NOMO-1 treated with dmso at 0.1 percent for 144 hours (cell line): ENCODE data around the gene ANGPTL2.
"Not testable (repeated sequence)": the region's sequence is repeated elsewhere in the genome, so short reads cannot be mapped to it uniquely, and the experiment has no call there.

ENCODE experiments used
- DNase-seq: peaks from one replicate; lab custom pipeline; 2025; ENCODE audit not compliant: unreplicated experiment; lab: John Stamatoyannopoulos, UW

Gene ANGPTL2

DNA sequence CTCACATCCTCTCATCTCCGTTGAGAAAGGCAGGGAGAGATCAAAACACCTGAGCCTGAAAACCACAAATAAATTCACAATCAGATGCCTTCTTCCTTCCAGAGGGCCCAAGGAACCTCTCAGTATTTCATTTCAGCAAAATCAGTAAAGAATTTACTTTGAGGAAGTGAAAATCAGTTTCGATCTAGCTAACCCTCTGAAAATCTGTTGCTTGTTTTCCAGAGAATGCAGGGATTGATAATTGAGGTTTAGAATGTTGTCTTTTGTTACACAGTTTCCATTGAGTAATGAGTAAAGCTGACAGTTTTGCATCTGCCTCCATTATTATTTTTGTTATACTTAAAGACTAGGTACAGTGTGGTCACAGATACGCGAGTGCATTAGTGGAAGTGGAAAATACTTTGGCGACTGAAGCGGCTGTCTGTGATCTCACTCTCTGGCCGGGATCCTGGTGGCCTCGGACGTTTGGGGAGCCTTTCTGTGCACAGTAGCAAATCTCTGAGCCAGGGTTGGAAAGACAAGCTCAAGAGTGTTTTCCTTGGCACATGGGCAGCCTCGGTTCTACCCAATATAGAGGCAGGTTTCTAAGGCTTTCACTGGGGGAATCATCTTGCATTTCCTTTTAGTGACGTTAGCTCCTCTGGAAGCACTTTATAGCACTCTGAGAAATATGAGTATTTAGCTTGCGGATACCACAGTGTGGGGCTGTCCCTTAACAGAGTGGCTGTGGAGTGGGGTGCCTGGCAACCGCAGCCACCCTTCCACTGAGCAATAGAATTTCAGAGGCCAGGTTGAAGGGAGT, 32.2 kb upstream of the ANGPTL2 start:
- peak; percentile 53 for DNase-seq

DNA sequence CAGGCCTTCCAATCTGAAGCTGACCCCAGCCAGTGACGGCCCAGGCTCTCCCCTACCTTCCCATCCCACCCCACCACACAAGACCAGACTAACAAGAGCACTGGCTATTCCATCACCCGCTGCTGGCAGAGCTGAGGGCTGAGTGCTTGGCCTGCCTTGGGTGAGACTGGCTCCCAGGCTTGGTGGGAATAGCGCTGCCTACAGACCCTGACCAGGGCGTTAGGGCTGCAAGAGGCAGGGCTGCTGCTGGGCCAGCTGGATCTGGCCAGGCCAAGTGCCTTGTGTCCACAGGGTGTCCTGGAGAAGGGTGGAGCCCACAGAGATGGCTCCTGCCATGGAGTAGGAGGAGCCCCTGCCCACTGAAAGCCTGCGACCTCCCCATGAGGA, 31.6 kb upstream of the ANGPTL2 start:
- no peak for DNase-seq

DNA sequence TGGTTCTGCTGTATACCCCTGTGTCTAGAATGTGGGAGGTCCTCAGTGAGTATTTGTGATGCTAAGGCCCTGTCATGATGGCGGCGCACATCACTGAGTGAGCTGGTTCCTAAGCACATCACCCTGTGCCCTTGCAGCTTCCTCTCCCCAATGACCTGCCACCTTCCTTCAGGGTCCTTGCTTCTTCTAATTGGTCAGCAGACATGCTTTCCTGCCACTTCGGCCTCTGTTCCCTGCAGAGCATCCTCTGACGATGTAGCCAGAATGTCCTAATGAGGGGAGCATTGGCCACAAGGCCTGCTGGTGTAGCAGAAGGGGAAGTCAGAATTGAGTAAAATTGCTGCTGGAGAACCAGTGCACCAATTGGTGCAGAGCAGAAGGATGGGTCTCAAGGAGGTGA, 31.1 kb upstream of the ANGPTL2 start:
- DNase-seq = no peak

DNA sequence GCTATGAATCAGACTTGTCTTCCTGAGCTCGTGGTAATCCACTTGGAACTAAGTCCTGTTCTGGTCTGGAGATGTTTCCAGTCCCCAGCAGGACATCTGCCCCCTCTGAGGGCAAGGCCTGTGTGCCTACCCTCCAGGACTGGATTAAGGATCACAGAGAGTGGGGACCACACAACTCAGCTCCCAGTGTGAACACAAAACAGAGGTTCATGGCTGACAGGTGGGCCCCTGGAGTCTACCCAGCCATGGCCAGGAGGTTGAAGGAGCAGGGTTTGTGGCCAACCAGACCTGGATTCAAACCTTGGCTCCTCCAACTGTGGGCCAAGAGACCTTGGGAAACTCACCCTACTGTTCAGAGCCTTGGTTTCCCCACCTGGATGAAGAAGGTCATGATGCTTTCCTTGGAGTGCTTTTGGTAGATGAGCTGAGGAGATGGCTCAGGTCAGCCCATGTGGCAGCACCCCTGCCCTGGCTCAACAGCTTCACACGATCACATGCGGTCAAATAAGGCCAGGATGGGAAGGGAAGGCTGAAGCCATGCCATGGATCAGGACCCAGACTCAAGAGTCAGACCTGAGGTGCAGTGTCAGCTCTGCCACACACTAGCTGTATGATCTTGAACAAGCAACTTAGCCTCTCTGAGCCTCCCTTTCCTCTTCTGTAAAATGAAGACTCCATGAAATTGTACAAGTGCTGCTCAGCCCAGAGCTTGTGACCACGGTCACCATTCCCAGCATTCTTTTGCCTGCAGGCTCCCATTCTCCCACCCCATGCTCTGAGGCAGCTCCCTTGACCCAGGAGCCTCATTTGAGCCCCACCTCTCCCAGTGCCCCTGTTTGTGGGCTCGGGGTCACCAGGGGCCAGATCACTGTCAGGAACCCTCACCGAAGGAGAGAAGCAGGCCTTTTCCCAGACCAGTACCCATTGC, 27.3 kb upstream of the ANGPTL2 start:
- DNase-seq = no peak

DNA sequence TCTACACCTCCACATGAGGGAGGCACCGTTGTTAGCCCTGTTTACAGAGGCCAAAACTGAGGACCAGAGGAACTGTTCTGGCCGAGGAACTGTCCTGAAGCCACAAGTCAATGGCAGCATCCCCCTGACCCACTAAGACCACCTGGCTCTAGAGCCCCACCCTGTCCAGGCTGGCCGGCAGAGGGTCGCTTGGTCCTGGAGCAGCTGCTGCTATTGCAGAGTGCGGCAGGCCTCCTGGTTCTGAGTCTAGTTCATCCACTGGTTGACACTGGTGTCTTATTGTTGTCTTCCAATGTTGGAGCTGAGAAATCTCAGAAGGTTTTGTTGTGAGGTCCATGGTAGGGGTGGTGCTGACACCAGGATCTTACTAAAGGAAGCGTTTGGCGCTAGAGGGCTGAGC, 26.6 kb upstream of the ANGPTL2 start:
- no peak for DNase-seq

DNA sequence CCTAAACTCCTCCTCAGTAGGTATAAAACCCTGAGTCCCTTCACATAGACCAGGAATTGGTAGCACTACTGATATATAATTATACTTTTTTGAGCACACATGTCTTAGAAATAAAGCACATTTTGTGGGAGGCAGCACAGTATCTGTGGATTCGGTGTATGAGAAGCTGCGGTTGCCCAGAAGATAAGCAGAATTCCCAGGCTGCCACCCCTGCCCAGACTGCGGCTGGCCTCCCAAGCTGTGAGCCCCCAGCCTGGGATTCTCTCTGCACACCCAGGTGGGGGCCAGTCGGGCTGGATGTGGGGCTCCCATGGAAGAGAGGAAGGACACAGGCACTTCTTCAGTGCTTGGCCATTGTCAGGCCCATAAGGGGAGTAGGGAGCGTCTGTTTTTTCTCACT, 25.6 kb upstream of the ANGPTL2 start:
- DNase-seq = no peak

DNA sequence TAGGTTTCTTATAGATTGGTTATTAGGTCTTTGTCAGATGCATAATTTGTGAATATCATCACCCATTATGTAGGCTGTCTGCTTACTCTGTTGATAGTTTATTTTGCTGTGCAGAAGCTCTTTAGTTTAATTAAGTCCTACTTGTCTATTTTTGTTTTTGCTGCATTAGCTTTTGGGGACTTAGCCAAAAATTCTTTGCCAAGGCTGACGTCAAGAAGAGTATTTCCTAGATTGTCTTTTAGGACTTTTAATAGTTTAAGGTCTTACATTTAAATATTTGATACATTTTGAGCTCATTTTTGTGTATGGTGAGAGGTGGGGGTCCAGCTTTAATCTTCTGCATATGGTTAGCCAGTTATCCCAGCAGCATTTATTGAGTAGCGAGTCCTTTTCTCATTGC, 24.8 kb upstream of the ANGPTL2 start:
- DNase-seq = no peak

DNA sequence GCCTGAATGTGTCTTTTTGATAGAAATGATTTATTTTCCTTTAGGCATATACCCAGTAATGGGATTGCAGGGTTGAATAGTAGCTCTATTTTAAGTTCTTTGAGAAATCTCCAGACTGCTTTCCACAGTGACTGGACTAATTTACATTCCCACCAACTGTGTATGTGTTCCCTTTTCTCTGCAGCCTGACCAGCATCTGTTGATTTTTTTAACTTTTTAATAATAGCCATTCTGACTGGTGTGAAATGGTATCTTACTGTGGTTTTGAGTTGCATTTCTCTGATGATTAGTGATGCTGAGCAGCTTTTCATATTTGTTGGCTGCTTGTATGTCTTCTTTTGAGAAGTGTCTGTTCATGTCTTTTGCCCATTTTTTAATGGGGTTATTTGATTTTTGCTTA, 24.4 kb upstream of the ANGPTL2 start:
- not testable (repeated sequence) for DNase-seq

DNA sequence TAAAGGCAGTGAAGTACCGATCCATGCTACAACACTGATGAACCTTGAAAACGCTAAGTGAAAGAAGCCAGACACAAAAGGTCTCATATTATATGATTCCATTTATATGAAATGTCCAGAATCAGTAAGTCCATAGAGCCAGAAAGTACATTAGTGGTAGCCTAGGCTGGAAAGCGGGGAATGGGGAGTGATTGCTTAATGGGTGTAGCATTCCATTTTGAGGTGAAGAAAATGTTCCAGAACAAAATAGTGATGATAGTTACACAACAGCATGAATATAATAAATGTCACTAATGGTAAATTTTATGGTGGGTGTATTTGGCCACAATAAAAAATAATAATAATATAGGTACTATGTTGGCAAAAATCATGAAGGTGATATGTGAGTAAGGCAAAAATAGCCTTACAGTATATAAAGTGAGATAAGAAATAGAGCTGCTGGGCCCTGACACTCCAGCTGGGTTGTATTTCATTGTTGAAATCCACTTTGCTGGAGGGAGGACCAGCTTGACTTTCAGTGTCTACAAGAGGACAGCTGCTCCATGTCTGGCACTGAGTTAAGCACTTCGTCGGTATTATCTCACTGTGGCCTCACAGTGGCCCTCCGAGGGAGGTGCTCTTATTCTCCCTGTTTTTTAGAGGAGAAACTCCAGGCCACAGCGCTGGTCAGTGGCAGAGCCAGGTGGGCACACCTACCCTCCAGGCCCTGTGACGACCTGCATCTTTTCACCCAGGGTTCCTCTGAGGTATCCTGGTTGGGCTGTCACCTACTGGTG, 22.4 kb upstream of the ANGPTL2 start:
- no peak for DNase-seq

DNA sequence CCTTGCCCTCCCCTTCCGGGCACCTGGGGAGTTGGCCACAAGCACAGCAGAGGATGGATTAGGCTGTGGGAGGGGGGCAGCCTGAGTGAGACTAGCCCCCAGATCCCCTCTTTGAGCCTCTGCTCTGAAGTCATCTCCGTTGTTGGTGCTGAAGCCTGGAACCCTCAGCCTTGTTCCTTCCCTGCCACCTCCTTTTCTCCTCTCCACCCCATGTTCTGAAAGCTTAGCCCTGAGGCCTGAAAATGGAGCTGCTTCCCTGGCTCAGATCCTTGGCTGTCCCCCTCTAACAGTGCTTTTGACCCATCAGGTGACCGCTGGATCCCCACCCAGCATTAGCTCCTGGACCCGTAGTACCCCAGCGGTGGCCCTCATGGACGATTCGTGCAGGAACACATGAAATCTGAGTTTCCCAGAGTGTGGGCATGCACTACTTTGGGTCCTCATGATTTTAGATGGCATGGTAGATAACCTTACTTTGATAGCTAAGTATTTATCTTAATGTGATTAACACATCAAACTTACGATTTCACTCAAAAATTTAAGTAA, 21.6 kb upstream of the ANGPTL2 start:
- no peak for DNase-seq

DNA sequence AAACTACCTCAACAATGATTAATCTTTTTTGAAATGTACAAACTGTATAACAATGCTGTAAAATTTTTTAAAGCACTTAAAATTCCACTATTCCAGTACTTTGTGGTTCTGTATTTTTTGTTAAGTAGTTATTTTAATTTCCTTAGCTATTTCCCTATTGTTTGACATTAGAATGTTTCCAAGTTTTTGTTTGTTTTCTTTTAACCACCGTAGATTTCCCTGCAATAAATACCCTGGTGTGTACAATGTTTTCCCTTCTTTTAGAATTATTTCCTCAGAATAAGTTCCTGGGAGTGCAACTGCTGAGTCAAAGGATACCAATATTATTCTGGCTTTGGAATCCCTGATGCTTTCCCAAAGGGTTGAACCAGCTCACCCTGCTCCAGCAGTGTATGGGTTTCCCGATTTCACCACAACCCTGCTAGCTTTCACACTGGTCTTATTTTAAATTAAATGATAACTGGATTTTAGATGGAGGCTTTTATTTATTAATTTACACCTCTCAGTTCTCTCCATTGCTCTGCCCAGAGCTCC, 20.6 kb upstream of the ANGPTL2 start:
- DNase-seq = no peak

DNA sequence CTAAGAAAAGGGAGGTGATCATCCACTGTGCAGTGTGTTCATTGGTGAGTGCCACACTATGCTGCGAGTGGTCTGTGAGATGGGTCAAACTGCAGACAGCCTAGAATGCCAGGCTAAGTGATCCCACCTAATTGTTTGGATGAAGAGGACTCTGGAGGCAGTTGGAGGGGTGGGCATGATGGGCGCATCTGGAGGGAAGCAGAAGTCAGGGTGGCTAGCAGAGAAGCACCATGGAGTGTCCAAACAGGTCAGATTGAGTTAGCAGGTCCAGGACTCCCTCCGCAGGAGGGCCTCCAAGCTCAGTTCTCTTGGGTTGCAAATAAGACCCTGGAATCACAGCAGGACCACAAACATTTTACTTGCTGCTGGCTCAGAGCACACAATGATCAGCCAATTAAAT, 19.9 kb upstream of the ANGPTL2 start:
- DNase-seq = no peak

DNA sequence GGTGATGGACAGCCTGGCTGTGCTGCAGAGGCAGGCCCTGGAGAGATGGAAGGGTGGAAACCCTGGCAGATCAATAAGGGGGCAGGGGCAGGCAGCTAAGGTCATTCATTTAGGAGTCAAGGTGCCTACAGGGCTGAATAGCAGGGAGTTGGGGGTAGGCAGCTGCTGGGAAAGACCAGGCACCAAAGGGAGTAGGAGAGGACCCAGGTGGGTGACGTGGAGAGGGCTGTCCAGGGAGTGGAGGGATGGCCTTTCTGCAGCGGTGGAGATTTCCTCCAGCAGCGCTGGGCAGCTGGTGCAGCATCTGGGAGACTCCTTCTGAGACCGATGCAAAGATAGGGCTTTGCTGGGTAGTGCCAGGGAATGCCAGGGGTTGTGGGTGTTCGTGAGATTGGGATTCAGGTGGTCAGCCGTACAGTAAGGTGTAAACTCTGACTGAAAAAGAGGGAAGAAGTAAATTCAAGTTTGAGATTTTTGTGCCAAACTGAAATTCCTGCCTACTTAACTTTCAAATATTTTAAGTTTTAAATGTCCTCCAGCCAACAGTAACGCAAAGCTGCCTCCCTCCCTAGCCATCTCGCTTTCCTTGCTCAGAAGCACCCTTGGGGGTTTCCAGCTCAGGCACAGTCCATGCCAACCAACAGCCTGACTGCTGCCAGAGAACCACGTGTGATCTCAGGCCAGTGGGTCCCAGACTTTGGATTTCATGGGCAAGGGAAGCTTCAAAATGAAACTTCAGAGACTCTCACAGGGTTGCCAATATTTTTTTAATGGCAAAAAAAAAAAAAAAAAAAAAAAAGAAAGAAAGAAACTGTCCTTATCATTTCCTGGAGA, 18.6 kb upstream of the ANGPTL2 start:
- DNase-seq = no peak

DNA sequence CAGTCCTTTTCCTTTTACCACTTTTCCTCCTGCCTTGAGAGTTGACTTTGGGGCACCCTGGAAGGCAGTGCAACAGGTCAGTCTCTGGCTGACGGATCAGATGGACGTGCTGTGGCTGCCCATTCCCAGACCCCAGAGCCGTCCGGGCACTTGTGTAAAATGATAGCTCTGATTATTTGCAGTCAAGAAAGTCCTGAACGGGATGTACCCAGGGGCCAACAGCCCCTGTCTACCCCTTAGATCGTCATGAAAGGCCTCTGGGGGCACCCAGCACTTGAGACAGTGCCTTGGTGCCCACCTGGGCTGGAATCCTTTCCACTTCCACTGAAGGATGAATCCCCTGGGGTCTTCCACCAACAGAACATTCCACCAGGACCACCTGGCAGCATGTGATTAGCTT, 17.7 kb upstream of the ANGPTL2 start:
- DNase-seq = no peak

DNA sequence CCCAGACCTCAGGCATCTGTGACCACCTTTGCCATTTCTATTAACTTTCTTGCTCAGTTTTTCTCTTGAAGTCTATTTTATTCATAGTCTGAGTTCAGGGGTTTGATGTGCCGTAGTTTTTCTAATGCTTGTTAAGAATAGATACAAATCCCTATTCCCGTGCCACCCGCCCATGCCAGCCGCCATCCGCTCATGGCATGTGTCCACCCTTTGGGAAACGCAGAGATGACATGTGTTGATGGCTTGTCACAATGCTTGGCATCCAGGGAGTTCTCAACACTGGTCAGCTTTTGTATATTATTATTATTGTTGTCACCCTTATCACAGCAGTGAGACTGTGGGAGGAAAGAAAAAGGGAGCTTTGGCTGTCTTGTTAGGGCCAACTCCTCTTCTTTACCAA, 17.3 kb upstream of the ANGPTL2 start:
- DNase-seq = no peak

DNA sequence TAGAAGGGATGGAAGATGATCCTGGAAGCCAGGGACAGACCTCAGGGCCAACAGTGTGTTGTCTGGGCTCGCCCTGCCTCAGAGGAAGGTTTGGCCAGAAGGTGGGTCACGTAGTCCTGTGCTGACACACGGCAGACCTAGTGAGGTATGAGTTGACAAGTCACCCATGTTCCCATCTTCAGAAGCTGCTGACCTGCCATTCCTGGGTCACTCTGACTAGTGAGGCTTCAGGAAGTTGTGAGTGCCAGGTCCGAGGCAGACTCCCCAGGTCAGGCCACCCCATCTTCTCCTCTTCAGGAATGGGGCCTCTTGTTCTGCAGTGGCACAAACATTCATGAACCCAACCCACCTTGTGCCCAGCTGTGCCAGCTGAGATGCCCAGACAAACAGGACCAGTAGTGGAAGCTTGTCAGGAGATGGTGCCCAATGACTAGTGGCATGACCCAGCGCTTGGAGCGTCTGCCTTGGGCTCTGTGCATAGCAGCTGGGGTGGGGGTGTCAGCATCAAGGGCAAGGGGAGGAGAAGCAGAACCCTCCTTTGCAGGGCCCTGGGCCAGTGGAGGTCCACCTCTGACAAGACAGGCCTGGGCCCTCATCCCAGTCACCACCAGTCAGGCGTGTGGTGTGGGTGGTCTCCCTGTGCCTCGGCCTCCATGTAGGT, 16.8 kb upstream of the ANGPTL2 start:
- DNase-seq = no peak

DNA sequence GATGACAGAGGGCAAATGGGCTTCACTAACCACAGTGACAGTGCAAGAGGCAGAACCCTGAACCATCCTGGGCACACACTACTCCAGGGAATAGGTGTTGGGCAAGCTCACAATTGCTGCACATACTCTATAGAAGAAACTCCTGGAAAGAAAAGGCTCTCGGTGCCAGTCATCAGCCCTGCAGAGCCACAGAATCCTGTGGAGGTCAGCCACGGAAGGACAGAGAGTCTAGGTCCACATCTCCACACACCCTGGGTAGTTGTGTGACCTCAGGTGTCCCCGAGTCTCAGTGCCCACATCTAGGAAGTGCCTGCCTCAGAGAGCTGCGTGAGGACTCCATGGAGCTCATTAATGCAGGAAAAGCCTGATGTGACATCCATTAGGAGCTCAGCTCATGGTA, 16.0 kb upstream of the ANGPTL2 start:
- no peak for DNase-seq

DNA sequence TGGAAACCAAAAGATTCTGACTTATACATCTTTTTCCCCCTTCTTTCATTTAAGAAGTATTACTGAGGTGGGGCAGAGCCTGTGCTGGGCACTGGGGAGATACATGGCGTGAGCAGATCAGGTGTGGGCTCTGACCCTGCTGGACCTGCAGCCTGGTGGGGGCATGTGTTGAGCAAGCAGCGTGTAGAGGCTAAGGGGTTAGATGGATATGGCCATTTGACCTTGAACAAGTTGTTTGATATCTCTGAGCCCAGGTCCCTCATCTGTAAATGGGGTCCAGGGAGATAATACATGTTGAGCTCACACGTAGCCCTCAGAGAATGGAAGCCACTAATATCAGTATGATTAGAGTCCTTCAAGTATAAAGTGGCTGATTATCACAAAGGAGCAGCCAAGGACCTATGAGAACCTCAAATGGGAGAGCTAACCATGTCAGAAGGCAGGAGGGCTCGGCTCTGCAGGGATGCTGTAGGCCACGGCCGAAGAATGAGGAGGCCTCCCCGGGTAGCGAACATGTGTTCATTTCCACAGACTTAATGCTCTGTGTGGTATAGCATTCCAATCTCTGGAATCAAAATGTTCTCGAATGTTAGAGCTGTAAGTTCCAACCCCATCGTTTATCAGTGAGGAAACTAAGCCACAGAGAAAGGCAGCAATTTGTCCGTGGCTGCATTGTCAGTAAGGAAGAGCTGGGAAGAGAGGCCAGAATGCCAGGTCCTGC, 15.4 kb upstream of the ANGPTL2 start:
- no peak for DNase-seq
